Right lobe of liver (tissue), 6 donors: ENCODE measurements around the gene RAB3GAP1. TPM values are rescaled to one million over a fixed set of nuclear protein-coding genes. Genes with fewer than 3 reads are reported as not detected.

Experiments
- ATAC-seq, 4 donors: fragments of 200-7000 bp; cut with Tn5 transposase; one replicate each; pipeline ENCODE4 v1.9.1; 2020; ENCODE audit warnings: mild to moderate bottlenecking in 4 of 4, moderate library complexity in 4 of 4
- DNase-seq, 3 donors: peaks; one replicate each; pipeline ENCODE4 v3.0.0-alpha.2; 2020
- H3K27ac ChIP-seq, 3 donors: fragments of 200-600 bp; one replicate each; pipeline ENCODE4 v1.8.0; 2022
- H3K27me3 ChIP-seq, 2 donors: fragments of 200-600 bp; one replicate each; pipeline ENCODE4 v1.8.0; 2022
- H3K36me3 ChIP-seq, 4 donors: fragments of 200-600 bp; sonication (generic) in 1 of 4; one replicate each; pipeline versions ENCODE4 v1.5.1 to v1.8.0; 2017 to 2022; ENCODE audit warnings: control low read depth in 1 of 4
- H3K4me1 ChIP-seq, 4 donors: fragments of 200-600 bp; sonication (generic) in 1 of 4; one replicate each; pipeline versions ENCODE4 v1.5.1 to v1.8.0; 2017 to 2022; ENCODE audit warnings: control low read depth in 1 of 4
- H3K4me3 ChIP-seq, 3 donors: fragments of 200-600 bp; one replicate each; pipeline ENCODE4 v1.8.0; 2022
- H3K9me3 ChIP-seq, 4 donors: fragments of 200-600 bp; sonication (generic) in 1 of 4; one replicate each; pipeline versions ENCODE4 v1.5.1 to v1.8.0; 2017 to 2022; ENCODE audit warnings: control low read depth in 1 of 4
- CTCF ChIP-seq, 4 donors: fragments of 200-600 bp in 3 of 4; fragments of 450-650 bp in 1 of 4; IDR thresholded peaks; one replicate each; pipeline versions ENCODE4 v1.5.1 to v1.8.0; 2016 to 2022; ENCODE audit warnings: antibody characterized with exemption in 4 of 4, mild to moderate bottlenecking in 2 of 4
- POLR2A ChIP-seq: fragments of 450-650 bp; IDR thresholded peaks from one replicate; pipeline ENCODE4 v1.6.1; 2017; ENCODE audit warnings: antibody characterized with exemption, mild to moderate bottlenecking
- WGBS: methylation state at CpG from one replicate; pipeline ENCODE4 v1.1.6; 2018; ENCODE audit warnings: low coverage, low lambda C conversion rate; ENCODE audit not compliant: insufficient coverage; ENCODE audit errors: missing lambda C conversion rate; 5-methylcytosine and 5-hydroxymethylcytosine counted together
- intact Hi-C, 2 donors: fragments of 100-400 bp; cut with DNase I; formaldehyde crosslinking; loops; one replicate each; pipeline versions ENCODE4 v1.11.2 to v1.14.1; 2022
- total RNA-seq, 6 experiments: library from RNA; depleted of rRNA in 2 of 6; stranded (reverse); fragments of >200 nt in 2 of 6; fragmentation: NEBNext Ultra II Directional in 3 of 6; extraction: Animal tissue kit (Norgen Biotek cat#: 25700) in 3 of 6; gene quantifications; one replicate each; pipeline versions ENCODE4 v1.1.0 to v1.2.4, GENCODE V29; 2016 to 2023
- donor health status: DM: no; HTN: yes; CAD: no.
- donor health status: DM: no; HTN: no; CAD: no.
- donor health status: DM: no; HTN: no; CAD: no.
- donor health status: DM: no; HTN: yes; CAD: no.
- donor health status: DM: no; HTN: yes; CAD: no.

RAB3GAP1 gene
- total RNA-seq, 6 experiments from 2014 or later, result 13.9 to 17.8 (median 15.9) TPM

- Histone ChIP-seq H3K27me3 (no peaks in the 10 kb centered on the region), H3K27ac (no peak overlapping the region), H3K4me3 (no peak overlapping the region), H3K36me3 (no peaks in the 10 kb centered on the region), H3K9me3 (no peaks in the 10 kb centered on the region), H3K4me1 (no peaks in the 10 kb centered on the region)
- intact Hi-C loops, result no loop called here
- no peak for DNase-seq
- ATAC-seq, result no peak
- 80% methylated on average over 1 of the region's 1 CpG for WGBS
- TF ChIP-seq CTCF (IDR thresholded peaks at IDR 0.05) (no peak), POLR2A (no peak)
These were observed 131.7 kb downstream of the RAB3GAP1 start for GRCh38 chr2:135183822-135184221.

- DNase-seq (no peak), ATAC-seq (no peak)
- Histone ChIP-seq H3K27ac (no peak overlapping the region), H3K4me1 (no peaks in the 10 kb centered on the region), H3K27me3 (no peaks in the 10 kb centered on the region), H3K4me3 (no peak overlapping the region), H3K36me3 (no peaks in the 10 kb centered on the region), H3K9me3 (no peaks in the 10 kb centered on the region)
- WGBS, result no CpG with 5 or more reads among the region's 5 CpGs
- no peak for TF ChIP-seq CTCF (IDR thresholded peaks at IDR 0.05)
- TF ChIP-seq POLR2A, result no peak
- intact Hi-C loops, result no loop called here
These were observed 134.0 kb downstream of the RAB3GAP1 start for GRCh38 chr2:135186054-135186453.

GRCh38 chr2:135187270-135187669, 135.2 kb downstream of the RAB3GAP1 start:
- TF ChIP-seq POLR2A, result no peak
- no peak for TF ChIP-seq CTCF (IDR thresholded peaks at IDR 0.05)
- 94% methylated on average over 3 of the region's 3 CpGs for WGBS

GRCh38 chr2:135189148-135189547, 137.1 kb downstream of the RAB3GAP1 start:
- DNase-seq, result no peak
- Histone ChIP-seq H3K9me3 (no peaks in the 10 kb centered on the region), H3K4me1 (no peaks in the 10 kb centered on the region), H3K27ac (no peak overlapping the region), H3K4me3 (no peak overlapping the region), H3K36me3 (no peaks in the 10 kb centered on the region), H3K27me3 (no peaks in the 10 kb centered on the region)
- intact Hi-C loops, result no loop called here
- WGBS, result 100% methylated on average over 1 of the region's 1 CpG
- TF ChIP-seq POLR2A (no peak), CTCF (IDR thresholded peaks at IDR 0.05) (no peak)
- no peak for ATAC-seq

More at GRCh38 chr2:135187270-135187669, 135.2 kb downstream of the RAB3GAP1 start:
- intact Hi-C loops, result no loop called here
- Histone ChIP-seq H3K9me3 (no peaks in the 10 kb centered on the region), H3K4me3 (no peak overlapping the region), H3K36me3 (no peaks in the 10 kb centered on the region), H3K4me1 (no peaks in the 10 kb centered on the region), H3K27me3 (no peaks in the 10 kb centered on the region), H3K27ac (no peak overlapping the region)
- DNase-seq (no peak), ATAC-seq (no peak)

- H3K4me1 ChIP-seq, result no peaks in the 10 kb centered on the region
- no peaks in the 10 kb centered on the region for H3K36me3 ChIP-seq
- H3K4me3 ChIP-seq, result no peak overlapping the region
- H3K27ac ChIP-seq, result no peak overlapping the region
- H3K27me3 ChIP-seq, result no peaks in the 10 kb centered on the region
- no peak for ATAC-seq
- intact Hi-C loops, result no loop called here
- TF ChIP-seq CTCF (IDR thresholded peaks at IDR 0.05) (no peak), POLR2A (no peak)
- no peaks in the 10 kb centered on the region for H3K9me3 ChIP-seq
- DNase-seq, result no peak
These were observed 138.7 kb downstream of the RAB3GAP1 start for GRCh38 chr2:135190799-135191198.
